ENCODE data around the gene ATP23.

Gene ATP23, protein sequence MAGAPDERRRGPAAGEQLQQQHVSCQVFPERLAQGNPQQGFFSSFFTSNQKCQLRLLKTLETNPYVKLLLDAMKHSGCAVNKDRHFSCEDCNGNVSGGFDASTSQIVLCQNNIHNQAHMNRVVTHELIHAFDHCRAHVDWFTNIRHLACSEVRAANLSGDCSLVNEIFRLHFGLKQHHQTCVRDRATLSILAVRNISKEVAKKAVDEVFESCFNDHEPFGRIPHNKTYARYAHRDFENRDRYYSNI

DNA sequence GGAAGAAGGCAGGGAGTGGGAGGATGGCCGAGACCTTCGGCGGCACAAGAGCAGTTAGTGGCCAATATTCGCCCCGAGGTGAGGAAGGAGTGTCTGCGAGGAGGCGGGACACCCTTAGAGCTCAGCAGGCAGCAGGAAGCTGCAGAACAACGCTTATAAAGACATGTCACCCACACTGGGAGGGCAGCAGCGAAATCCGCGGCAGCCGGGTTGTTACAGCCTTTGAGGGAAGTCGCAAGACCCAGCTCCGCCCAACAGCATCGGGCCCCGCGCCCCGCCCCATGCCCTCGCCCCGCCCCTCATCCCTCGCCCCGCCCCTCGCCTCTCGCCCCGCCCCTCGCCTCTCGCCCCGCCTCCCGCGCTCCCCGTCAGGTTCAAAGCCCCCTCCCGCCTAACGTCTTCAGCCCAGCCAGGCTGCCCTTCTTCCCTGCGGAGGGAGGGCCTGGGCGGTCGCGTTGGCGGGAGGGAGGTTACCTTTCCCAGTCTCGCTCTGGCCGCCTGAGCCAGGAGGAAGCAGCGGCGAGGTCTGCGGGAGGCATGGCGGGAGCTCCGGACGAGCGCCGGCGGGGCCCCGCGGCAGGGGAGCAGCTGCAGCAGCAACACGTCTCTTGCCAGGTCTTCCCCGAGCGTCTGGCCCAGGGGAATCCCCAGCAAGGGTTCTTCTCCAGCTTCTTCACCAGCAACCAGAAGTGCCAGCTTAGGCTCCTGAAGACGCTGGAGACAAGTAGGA is at the start of gene ATP23:
Gene ATP23, plus strand, starts transcription at position 403 of the 730 bp plus-strand sequence. Its CDS starts 135 bp downstream, at position 538.
- peak; percentile 78 to 83 for DNase-seq (ENCODE audit: extremely low read depth in 1 of 2, low read depth in 1 of 2)

DNA sequence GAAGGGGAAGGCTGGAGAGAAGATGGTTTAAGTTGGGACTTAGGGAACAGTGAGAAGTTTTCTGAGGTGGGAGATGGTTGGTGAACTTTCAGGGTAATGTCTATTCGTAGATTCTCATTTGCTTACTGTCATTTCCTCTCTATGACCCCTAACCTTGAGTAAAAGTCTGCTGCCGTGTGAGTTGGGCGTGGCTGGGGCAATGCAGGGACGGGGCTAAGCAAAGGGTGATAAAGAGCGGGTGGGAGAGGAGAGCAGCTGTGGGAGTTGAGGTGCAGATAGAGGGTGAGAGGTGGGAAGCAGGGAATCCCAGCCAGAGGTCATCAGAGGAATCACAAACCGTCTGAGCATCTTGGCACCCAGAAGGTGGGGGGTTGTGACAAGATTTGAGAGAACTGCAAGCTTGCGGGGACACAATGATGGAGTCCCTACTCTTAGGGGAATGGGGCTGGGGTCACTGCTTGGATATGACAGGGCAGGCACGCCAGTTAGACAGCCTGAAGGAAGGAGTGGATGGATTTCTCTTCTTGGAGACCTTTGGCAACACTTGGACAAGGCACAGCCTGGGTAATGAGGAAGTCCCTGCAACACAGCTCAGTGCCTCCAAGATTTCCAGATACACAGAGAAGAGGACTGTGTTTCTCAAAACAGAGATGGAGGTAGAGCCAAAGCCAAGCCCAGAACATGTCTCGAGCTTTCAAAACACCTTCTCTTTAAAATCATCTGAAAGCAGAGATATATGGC is 49.0 kb upstream of the ATP23 start:
- DNase-seq (ENCODE audit: extremely low read depth in 1 of 2, low read depth in 1 of 2), result no peak

DNA sequence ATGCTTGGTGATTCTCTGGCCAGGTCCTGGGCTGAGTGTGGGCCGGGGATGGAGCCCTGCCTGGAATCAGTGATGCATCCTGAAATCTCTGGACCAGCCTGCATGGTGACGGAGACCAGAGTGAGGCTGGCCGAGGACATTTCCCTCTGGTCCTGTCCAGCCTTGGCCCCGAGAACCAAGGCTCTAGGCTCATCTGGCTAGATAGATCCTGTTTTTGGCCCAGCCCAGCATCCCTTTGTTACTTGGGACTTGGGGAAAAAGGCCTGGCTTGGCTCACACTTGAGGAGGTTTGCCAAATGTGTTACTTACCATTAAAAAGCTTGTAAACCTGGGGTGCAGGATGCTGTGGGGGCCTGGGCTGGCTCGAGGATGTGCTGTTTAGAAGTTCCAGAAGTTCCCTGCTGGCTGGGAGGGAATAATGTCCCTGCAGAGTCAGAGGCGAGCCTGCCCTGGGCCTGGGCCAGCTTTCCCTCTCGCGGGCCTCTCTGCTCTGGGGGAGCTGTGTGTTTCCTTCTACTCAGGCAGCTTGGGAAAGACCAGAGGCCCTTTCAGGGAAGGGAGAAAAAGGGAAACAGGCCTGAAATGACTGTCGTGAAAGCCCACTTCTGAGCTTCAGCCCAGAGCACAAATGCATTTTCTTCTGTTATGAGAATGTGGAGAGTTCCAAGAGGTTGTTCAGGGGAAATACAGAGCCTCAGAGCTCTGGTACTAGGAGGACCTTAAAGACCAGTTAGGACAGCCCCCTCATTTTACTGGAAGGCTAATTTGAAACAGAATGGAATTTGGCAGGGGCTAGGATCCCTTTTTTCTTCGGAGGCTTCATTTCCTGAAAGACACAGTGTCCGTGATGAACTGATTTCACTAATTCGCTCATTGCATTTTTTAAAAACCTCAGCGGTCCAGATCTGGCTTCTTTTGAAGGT is 47.7 kb upstream of the ATP23 start:
- no peak for DNase-seq (ENCODE audit: extremely low read depth in 1 of 2, low read depth in 1 of 2)

DNA sequence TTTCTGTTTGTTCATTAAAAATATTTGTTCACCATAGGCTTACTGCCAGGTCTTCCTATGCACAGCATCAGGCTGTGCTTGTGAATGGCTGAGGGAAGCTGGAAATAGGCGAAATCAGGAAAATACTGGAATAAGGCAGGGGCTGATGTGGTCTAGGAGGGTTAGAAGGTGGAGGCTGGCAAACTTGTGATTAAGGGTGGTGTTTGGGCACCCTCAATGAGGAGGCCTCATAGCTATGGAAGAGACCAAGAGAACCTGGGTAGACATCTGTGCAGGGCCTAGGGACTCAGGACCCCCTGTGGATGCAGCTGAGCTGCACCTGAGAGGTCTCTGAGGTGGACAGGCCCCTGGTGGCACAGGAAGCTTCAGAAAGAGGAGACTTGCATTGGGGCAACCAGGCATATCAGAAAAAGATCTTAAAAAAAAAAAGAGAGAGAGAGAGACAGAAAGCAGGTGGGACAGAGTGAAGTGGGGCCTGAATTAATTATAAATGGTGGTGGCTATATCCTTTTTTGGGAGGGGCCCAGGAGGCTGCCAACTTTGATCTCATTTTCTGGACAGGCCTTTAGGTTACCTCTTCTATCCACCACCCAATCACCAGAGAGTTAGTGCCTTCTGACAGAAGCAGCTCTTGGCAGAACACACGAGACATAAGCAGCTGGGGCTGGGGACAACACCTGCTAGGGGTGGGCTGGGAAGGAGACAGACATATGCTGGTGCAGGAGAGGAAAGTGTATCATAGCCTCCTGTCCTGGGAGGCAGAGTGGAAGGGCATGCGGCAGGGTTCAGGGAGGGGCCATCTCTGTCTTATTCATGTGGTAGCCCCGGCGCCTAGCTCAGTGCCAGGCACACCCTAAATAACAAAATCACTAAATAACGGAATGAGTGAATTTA is 46.7 kb upstream of the ATP23 start:
- DNase-seq (ENCODE audit: extremely low read depth in 1 of 2, low read depth in 1 of 2), result no peak

DNA sequence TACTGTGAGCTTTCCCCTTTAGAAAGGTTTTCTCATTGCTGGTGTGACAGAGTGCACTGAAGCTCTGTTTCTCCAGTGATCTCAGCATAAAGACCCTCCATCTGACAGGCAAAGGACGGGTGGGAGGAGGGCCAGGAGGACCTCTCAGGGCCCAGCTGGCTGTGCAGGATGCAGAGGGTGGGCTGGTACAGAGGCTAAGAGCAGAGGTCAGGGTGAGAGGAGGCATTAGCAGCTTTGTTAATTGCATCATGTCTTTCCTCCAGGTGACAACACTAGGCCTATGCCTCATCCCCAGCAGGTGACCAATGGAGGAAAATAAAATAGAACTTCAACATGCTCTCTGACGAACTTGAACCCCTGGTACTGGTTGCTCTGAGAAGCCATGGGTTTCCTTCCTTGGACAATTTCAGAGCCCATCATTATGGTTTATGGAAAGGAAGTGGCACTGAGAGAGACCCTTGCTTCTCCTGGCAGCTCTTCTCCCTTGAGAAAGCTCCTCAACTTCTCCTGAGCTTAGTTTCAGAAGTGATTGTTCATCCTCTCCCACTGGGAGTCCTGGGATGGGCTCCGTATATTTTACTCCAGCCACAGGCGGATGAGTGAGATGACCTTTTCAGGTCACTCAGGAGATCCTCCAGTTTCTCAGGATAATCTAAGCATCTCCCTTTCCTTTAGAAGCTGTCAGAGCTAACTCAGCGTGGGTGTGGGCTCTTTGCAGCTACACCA is 45.8 kb upstream of the ATP23 start:
- DNase-seq (ENCODE audit: extremely low read depth in 1 of 2, low read depth in 1 of 2), result no peak

DNA sequence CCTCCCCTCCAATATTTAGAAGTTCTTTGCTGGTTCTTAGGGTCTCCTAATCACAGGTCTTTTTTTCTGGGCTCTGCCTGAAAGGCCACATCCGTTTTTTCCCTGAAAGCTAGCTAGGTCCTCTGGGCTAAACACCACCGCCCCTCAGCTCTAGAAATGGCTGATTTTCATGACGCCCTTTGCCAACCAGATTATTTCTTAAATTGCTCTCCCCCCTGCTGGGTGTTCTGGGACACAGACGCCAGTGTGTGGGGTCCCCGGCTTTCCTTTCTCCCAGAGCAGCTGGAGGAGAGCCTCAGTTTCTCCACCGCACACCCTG is 45.3 kb upstream of the ATP23 start:
- no peak for DNase-seq (ENCODE audit: extremely low read depth in 1 of 2, low read depth in 1 of 2)

DNA sequence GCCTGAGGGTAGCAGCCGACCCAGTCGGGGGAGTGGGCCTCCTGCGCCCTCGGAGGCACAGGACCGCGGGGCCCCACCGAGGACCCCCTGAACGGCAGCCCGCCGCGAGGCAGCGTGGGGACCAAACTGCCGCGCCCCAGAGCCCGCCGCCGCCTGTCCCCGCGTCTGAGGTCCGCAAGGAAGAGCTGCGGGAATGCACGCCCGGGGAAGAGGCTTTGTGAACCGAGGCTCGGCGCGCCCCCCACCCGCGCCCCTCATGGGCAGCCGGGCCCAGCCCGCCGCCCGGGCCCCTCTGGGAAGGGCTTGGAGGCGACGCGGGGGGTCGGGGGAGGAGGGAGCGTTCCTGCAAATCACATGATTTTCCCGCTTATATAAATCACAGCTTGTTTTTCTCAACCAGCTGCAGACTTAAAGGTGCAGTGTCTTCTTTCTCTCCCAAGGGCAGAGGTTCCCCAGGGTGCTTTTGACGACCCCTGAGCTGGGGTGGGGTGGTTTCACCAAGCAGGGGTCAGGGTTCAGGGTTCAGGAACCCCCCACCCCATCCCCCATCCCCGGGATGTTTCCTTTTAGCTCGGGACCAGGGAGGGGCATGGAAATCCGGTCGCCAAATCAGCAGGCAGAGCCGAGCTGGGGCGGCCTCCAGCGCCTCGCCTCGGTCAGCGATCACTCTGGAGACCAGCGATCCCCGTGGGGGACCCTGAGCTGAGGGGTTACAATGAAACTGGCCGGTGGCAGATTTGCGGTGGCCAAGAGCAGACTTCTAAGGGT is 44.7 kb upstream of the ATP23 start:
- DNase-seq (ENCODE audit: extremely low read depth in 1 of 2, low read depth in 1 of 2), result no peak

DNA sequence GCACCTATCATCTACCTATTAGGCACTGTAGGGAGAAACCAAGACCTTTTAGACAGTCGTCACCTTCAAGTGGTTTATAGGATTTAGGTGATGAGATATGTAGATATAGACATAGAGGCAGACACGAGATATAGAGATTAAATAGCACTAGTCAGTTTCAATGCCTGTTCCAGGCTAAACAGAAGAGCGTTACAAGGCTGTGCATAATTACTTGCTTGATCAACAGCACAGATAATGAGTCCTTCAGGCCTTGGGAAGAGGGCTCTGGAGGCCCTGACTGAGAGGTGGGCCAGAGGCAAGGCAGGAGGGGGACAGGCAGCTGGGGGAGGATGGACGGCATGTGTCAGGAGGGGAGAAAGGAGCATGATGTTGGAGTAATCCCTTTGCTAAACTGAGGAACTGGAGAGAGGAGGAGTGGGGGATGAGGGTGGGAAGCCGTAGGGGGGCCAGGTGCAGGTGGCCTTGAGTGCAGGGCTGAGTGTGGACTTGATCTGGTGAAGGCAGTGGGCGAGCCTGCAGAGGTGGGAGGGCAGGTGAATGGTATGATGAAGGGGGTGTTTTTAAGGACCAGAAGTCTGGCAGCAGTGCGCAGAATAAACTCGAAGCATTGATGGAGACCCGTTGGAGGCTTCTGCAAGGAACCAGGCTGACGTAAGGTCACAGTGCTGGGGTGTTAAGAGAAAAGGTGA is 43.9 kb upstream of the ATP23 start:
- DNase-seq (ENCODE audit: extremely low read depth in 1 of 2, low read depth in 1 of 2), result no peak

DNA sequence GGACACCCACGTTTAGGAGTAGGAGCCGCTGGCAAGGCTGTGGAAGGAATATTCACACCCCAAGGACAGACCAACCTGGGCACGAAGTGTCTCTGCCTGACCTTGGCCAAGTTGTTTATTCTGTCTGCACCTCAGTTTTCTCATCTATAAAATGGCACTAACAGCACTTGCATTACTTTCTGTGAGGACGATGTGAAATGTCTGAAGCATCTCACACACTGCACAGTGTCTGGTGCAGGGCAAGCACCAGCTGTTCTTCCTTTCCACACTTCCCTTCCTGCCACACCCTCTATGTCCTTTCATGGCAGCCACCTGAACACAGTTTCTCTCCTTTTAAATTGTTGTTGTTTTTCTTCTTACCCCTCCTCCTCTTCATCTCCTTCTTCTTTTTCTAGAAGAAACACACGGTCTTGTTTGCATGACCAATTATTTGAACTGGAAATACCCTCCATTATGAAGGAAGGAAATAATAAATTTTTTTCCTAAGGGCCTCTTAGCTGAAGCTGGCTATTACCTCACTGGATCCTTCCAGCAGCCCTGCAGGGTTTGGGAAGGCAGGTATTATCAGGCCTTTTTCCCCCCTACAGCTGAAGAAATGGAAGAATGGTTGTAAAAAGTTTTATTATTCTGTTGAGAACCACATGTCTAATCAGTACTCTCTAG is 42.9 kb upstream of the ATP23 start:
- no peak for DNase-seq (ENCODE audit: extremely low read depth in 1 of 2, low read depth in 1 of 2)

DNA sequence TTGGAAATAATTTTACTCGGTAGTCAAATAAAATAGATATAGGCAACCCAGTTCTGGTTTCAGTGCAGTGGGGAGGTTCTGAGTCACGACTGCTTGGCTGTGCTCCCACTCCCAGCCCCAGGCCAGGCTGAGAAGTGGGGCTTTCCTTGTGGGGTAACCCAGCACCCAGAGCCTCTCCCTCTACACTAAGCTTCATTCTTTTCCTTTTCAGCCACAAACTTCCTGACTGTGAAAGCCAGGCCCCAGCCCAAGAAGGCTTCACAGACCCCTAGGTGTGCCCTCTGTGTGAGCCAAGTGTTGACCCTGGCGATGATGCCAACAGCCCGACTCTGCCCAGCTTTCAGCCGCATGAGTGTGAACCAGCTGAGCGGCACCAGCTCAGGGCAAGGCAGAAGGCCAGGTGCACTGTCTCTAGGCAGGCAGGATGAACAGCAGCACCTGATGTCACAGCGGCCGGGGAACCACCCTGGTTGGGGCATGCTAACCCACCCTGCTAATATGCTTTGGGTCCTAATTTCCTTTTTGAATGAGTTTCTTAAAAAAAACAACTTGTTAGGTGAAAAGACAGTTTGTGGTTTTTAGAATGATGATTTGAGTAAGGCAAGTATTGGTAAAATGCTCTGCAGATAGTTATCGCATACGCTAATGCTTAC is 42.2 kb upstream of the ATP23 start:
- DNase-seq (ENCODE audit: extremely low read depth in 1 of 2, low read depth in 1 of 2), result peak; percentile 49

DNA sequence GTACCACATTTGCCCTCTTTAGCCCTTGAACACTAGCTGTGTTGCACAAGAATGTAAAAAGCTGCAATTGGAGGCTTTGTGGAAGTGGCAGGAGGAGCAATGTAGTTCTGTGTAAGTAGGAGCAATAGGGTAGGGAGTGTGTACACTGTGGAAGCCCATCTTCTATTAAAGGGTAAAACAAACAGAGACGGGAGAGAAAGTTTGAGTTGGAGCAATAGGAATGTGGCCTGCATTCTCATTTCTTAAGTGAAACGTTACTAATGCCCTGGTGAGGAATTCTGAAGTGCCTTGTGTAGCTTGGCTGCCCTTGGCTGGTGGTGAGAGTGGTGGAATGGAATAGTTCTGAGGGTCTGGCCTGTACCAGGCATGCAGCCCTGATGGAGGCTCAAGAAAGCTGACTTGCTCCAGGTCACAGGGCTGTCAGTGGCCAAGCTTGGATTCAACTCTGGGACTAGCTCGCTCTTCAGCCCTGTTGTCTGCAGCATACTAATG is 38.8 kb upstream of the ATP23 start:
- DNase-seq (ENCODE audit: extremely low read depth in 1 of 2, low read depth in 1 of 2), result no peak

DNA sequence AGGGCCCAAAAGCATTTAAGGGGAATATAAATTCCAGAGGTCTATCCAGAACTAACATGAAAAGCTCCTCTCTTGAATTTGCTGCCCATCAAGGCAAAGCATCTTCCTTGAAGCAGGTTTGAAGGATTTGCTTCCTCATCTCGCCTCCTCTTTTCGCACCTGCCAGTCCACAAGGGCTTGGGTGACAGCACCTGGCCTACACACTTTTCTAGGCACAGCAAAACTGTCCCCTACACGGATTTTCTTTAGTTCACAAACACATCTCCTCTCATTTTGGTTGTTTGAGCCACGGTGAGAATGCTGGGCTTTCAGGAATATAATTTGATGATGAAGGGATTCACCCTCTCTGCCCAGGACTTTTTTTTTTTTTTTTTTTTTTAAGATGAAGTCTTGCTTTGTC is 36.9 kb upstream of the ATP23 start:
- no peak for DNase-seq (ENCODE audit: extremely low read depth in 1 of 2, low read depth in 1 of 2)

DNA sequence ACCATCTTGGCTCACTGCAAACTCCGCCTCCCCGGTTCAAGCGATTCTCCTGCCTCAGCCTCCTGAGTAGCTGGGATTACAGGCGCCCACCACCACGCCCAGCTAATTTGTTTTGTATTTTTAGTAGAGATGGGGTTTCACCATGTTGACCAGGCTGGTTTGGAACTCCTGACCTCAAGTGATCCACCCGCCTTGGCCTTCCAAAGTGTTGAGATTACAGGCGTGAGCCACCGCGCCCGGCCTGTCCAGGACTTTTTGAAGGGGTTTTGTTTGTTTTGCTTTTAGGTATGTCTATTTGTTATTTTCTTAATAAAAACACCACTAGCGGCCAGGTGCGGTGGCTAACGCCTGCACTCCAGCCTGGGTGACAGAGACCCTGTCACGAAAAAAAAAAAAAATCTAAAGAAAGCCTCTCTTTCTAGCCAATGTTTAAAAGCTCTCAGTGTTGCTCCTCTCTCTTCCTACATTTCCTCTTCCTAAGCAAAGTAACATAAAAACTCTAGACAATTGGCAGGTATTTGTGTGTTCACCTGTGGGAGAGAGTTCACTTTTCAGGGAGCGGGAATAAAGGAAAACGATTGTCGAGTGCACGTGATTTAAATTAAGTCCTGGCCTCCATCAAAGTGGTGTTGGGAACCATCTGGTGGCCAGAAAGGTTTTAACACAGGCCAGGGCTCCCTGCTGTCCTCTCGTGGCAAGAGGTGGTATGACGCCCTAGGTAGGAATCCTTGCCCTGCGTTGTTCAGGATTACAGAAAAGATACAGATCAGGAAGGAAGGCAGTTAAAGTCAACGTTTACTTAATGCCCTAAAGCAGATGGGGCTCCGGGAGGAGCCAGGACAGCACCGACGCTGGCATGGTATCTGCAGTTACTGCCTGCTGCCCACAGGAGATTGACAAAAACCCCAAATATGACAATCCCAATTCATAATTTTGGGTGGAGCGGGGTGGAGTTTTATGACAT is 36.2 kb upstream of the ATP23 start:
- DNase-seq (ENCODE audit: extremely low read depth in 1 of 2, low read depth in 1 of 2), result peak; percentile 66 to 69

DNA sequence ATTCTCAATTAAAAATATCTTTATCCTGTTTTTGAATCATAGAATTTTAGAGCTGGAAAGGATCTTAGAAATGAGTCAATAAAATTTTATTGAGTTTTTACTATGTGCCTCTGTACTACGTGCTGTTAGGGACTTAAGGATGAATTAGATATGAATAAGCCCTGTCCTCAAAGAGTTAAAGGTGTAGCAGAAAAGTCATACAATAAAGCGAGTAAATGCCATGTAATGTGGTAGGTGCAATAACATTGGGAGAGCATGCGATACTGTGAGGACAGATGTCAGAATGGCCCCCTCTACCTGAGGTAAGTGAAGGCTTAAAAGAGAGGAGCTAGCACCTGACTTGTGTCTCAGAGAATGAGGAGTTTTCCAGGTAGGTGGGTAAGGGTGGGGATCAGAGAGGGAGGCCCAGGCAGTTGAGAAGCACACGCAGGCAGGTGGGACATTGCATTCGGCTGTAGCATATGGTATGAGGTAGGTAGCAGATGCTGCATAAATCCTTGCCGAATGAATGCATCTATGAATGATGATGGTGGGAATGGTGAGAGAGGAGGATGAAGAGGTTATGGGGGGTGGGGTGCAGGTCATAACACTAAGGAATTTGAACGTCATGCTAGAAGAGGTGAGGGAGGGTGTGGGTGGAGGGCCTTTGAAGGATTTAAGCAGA is 35.4 kb upstream of the ATP23 start:
- DNase-seq (ENCODE audit: extremely low read depth in 1 of 2, low read depth in 1 of 2), result no peak

DNA sequence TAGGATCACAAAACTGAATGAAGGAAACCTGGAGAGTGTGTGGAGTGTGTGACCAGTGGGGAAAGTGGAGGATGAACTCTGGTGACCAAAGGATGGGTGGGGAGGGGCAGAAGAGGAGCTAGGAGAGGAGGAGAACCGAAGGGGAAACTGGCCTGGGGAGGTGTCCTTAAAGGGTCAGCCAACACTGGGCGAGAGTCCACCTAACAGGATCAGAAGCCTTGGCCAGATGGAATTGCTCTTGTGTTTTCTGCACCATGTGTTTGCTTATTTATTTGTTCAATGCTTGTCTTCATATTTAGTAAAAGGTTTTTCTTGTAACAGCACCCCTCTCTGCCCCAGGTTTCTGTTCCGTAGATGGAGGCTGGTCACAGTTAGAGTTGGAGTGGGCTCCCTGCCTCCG is 34.5 kb upstream of the ATP23 start:
- DNase-seq (ENCODE audit: extremely low read depth in 1 of 2, low read depth in 1 of 2), result no peak
